Peyer's patch (tissue), 4 donors: ENCODE data around the gene SPRED3. TPM values are rescaled to one million over a fixed set of nuclear protein-coding genes. Genes with fewer than 3 reads are reported as not detected.
A peak's percentile ranks its signal among the peaks of the same experiment; 100 is the strongest.
"Not testable (repeated sequence)": the region's sequence is repeated elsewhere in the genome, so short reads cannot be mapped to it uniquely, and the experiment has no call there.

Experiments
- DNase-seq, 3 donors: peaks; one replicate each; pipeline ENCODE4 v3.0.0-alpha.2; 2017 to 2019
- H3K27ac ChIP-seq, 4 donors: fragments of 200-600 bp; sonication (generic); one replicate each; pipeline ENCODE4 v1.5.1; 2016 to 2019
- H3K27me3 ChIP-seq, 2 donors: fragments of 200-600 bp; sonication (generic); one replicate each; pipeline ENCODE4 v1.5.1; 2019
- H3K36me3 ChIP-seq, 3 donors: fragments of 200-600 bp; sonication (generic); one replicate each; pipeline ENCODE4 v1.5.1; 2016 to 2019
- H3K4me1 ChIP-seq, 4 donors: fragments of 200-600 bp; sonication (generic); one replicate each; pipeline ENCODE4 v1.5.1; 2016 to 2019
- H3K4me3 ChIP-seq, 4 donors: fragments of 200-600 bp; sonication (generic); 1 replicate in 3 of 4; 2 replicates in 1 of 4; pipeline ENCODE4 v1.5.1; 2016 to 2019; ENCODE audit warnings: mild to moderate bottlenecking in 1 of 4
- H3K9me3 ChIP-seq, 4 donors: fragments of 200-600 bp; sonication (generic); one replicate each; pipeline ENCODE4 v1.5.1; 2016 to 2019; ENCODE audit warnings: mild to moderate bottlenecking in 1 of 4
- CTCF ChIP-seq, 6 experiments: fragments of 450-650 bp in 4 of 6; fragments of 200-600 bp in 2 of 6; sonication (generic) in 1 of 6; IDR thresholded peaks; one replicate each; pipeline ENCODE4 v1.5.1; 2017 to 2019; ENCODE audit warnings: antibody characterized with exemption in 6 of 6, mild to moderate bottlenecking in 3 of 6, moderate library complexity in 1 of 6
- POLR2A ChIP-seq, 2 donors: fragments of 450-650 bp; IDR thresholded peaks; one replicate each; pipeline ENCODE4 v1.5.1; 2017; ENCODE audit warnings: antibody characterized with exemption in 2 of 2, mild to moderate bottlenecking in 2 of 2, moderate library complexity in 2 of 2
- total RNA-seq, 4 donors: library from RNA; depleted of rRNA; stranded (reverse); fragments of >200 nt; gene quantifications; one replicate each; pipeline ENCODE4 v1.1.0, GENCODE V29; 2016

Gene SPRED3
- total RNA-seq, result 1 to 10 TPM in 2 of 4 donors, under 1 TPM in 1, not detected in 1; 0.88 to 5.9 (median 2.4) TPM

GRCh38 chr19:38388349-38389100, at the start of gene SPRED3:
Gene SPRED3 (plus strand): TSS chr19:38388697. CDS start chr19:38390303, 1,606 bp downstream.
- DNase-seq, result peak in 1 of 3 donors; percentile 54
- Histone ChIP-seq H3K27me3 (no peaks in the 10 kb centered on the region), H3K9me3 (no peaks in the 10 kb centered on the region)

DNA sequence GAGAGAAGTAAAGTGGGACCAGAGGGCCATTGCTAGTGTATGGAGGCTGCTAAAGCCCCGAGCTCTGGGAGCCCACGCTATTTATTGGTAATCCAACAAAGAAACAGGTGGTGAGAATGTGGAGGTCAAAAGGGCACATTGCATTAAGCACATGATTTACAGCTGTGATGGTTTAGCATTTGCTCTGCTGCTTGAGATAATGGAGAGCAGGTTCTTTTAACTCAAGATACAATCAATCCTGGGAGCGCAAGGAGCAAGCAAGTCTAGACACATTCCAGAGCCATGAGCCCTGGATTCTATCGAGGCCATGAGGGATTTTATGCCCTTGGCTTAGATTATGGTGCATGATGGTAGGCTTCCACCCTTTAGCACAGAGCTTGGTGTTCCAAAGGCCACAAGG, 49.5 kb upstream of the SPRED3 start:
- peaks cover 0 to 10% (median 0%) of the 10 kb centered on the region in 3 donors for H3K36me3 ChIP-seq
- H3K27ac ChIP-seq, H3K9me3 ChIP-seq, H3K27me3 ChIP-seq, H3K4me3 ChIP-seq, DNase-seq: not testable (repeated sequence)
- peaks cover 0 to 16% (median 5%) of the 10 kb centered on the region in 4 donors for H3K4me1 ChIP-seq

More at GRCh38 chr19:38388349-38389100, at the start of gene SPRED3:
- Histone ChIP-seq H3K4me1 (peaks cover 4 to 40% (median 27%) of the 10 kb centered on the region in 4 donors), H3K4me3 (peak within 1 kb of the TSS; percentile 33 to 74 (median 50)), H3K36me3 (peaks cover 0 to 13% (median 0%) of the 10 kb centered on the region in 3 donors), H3K27ac (peak within 1 kb of the TSS in 3 of 4 donors; percentile 70 to 95 (median 90))
- TF ChIP-seq CTCF (IDR thresholded peaks at IDR 0.05) (no peak), POLR2A (IDR thresholded peaks at IDR 0.05) (no peak)

- Histone ChIP-seq H3K9me3 (no peaks in the 10 kb centered on the region), H3K36me3 (peaks cover 0 to 10% (median 0%) of the 10 kb centered on the region in 3 donors), H3K27ac (no peak overlapping the region), H3K27me3 (no peaks in the 10 kb centered on the region), H3K4me3 (no peak overlapping the region), H3K4me1 (peaks cover 0 to 12% (median 5%) of the 10 kb centered on the region in 4 donors)
- DNase-seq, result no peak
- TF ChIP-seq CTCF (IDR thresholded peaks at IDR 0.05) (no peak), POLR2A (IDR thresholded peaks at IDR 0.05) (no peak)
These were observed 47.6 kb upstream of the SPRED3 start for GRCh38 chr19:38340927-38341326.

- Histone ChIP-seq H3K27ac (no peak overlapping the region), H3K4me3 (no peak overlapping the region), H3K27me3 (no peaks in the 10 kb centered on the region), H3K9me3 (no peaks in the 10 kb centered on the region), H3K36me3 (peaks cover 0 to 10% (median 0%) of the 10 kb centered on the region in 3 donors), H3K4me1 (no peaks in the 10 kb centered on the region)
- TF ChIP-seq POLR2A (IDR thresholded peaks at IDR 0.05) (no peak), CTCF (IDR thresholded peaks at IDR 0.05) (no peak)
- DNase-seq, result no peak
These were observed 41.7 kb upstream of the SPRED3 start for GRCh38 chr19:38346837-38347236.

DNA sequence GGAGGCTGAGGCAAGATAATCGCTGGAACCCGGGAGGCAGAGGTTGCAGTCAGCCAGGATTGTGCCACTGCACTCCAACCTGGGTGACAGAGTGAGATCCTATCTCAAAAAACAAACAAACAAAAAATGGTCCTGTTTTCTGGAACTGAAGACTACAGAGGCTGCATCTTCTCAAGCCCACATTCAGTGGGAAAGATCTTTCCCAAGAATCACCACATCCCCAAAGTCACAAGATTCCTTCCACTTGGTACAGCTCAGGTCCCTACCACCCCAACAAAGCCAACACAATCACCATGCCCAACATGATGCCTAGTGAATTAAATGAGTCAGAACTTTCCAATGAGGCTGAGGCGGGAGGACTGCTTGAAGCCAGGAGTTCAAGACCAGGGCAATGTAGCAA, 37.6 kb upstream of the SPRED3 start:
- DNase-seq, result no peak
- TF ChIP-seq POLR2A (IDR thresholded peaks at IDR 0.05) (no peak), CTCF (IDR thresholded peaks at IDR 0.05) (no peak)
- Histone ChIP-seq H3K4me1 (no peaks in the 10 kb centered on the region), H3K27me3 (no peaks in the 10 kb centered on the region), H3K9me3 (no peaks in the 10 kb centered on the region), H3K4me3 (no peak overlapping the region), H3K36me3 (no peaks in the 10 kb centered on the region), H3K27ac (no peak overlapping the region)

- no peaks in the 10 kb centered on the region for H3K9me3 ChIP-seq
- no peaks in the 10 kb centered on the region for H3K4me1 ChIP-seq
- H3K36me3 ChIP-seq, result no peaks in the 10 kb centered on the region
- TF ChIP-seq POLR2A (IDR thresholded peaks at IDR 0.05) (no peak), CTCF (IDR thresholded peaks at IDR 0.05) (no peak)
- H3K27me3 ChIP-seq, result no peaks in the 10 kb centered on the region
- no peak overlapping the region for H3K4me3 ChIP-seq
- no peak for DNase-seq
- no peak overlapping the region for H3K27ac ChIP-seq
These were observed 36.6 kb upstream of the SPRED3 start for GRCh38 chr19:38351865-38352395.
